BLaER1 treated with 17β-estradiol and CSF1 and Interleukin-3, amounts not matched to agents 10 nM and 100 nM (cell line): ENCODE measurements around the gene HNRNPAB.

ENCODE experiments used
- H3K27ac ChIP-seq, 11 experiments: shearing (Covaris generic); formaldehyde crosslinking; 2 replicates each; pipeline ENCODE4 v1.8.1; 2022
- H3K27me3 ChIP-seq, 11 experiments: shearing (Covaris generic); formaldehyde crosslinking; 2 replicates each; pipeline ENCODE4 v1.8.1; 2022
- H3K36me3 ChIP-seq, 11 experiments: shearing (Covaris generic); formaldehyde crosslinking; 2 replicates each; pipeline ENCODE4 v1.8.1; 2022
- H3K4me1 ChIP-seq, 10 experiments: shearing (Covaris generic); formaldehyde crosslinking; 2 replicates each; pipeline ENCODE4 v1.8.1; 2022
- H3K4me2 ChIP-seq, 11 experiments: shearing (Covaris generic); formaldehyde crosslinking; 2 replicates each; pipeline ENCODE4 v1.8.1; 2022
- H3K4me3 ChIP-seq, 10 experiments: shearing (Covaris generic); formaldehyde crosslinking; 2 replicates each; pipeline ENCODE4 v1.8.1; 2022
- H3K9ac ChIP-seq, 11 experiments: shearing (Covaris generic); formaldehyde crosslinking; 2 replicates each; pipeline ENCODE4 v1.8.1; 2022
- H3K9me3 ChIP-seq, 11 experiments: shearing (Covaris generic); formaldehyde crosslinking; replicated peaks in 1 of 11; 2 replicates each; pipeline ENCODE4 v1.8.1; 2022
- H4K20me1 ChIP-seq, 11 experiments: shearing (Covaris generic); formaldehyde crosslinking; 2 replicates each; pipeline ENCODE4 v1.8.1; 2022
- Cebpa-rat ChIP-seq, 11 experiments: shearing (Covaris generic); IDR thresholded peaks; 2 replicates each; pipeline ENCODE4 v1.8.1; 2022

HNRNPAB gene

DNA sequence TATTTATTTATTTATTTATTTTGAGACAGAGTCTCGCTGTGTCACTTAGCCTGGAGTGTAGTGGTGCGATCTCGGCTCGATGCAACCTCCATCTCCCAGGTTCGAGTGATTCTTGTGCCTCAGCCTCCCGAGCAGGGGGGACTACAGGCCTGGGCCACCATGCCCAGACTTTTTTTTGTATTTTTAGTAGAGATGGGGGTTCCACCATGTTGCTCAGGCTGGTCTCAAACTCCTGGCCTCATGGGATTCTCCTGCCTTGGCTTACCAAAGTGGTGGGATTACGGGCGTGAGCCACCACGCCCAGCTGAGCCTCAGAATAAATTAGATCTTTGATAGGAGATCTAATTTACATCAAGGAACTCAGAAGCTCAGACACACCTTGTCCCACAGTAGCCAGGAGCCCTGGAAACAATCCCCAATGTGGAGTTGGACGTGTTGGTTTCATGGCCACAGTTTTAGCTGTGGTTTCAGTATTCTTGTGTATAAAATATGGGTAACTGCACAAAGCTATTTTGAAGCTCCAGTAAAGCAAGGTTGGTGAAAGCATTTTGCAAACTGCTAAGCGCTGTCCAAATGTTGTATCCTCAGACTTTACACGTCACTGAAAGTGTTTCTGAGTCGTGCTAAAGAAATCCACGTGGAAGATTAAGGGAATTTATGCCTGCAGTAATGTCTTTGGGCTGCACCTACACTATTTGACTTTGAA is 3.0 kb upstream of the HNRNPAB start:
- peak overlapping the region in 3 of 11 experiments; percentile 6 to 36 (median 16); a peak in 2 of 22 replicates for H3K27ac ChIP-seq
- peaks cover 6 to 40% (median 24%) of the 10 kb centered on the region in 10 experiments for H3K4me1 ChIP-seq
- H3K9me3 ChIP-seq: no peaks in the 10 kb centered on the region; a peak in 4 of 22 replicates
- H4K20me1 ChIP-seq: peaks cover 12 to 20% (median 18%) of the 10 kb centered on the region in 11 experiments
- H3K4me2 ChIP-seq: peak overlapping the region in 9 of 11 experiments; percentile 26 to 82 (median 54); a peak in 12 of 22 replicates
- no peak overlapping the region for H3K4me3 ChIP-seq
- no peak for TF ChIP-seq Cebpa-rat (IDR thresholded peaks at IDR 0.05)
- 0 out of 22 replicates have a peak overlapping the region, but pooled peaks of 1 of the 11 experiments have one; percentile 5 for H3K9ac ChIP-seq
- no peaks in the 10 kb centered on the region for H3K27me3 ChIP-seq
- peaks cover 4 to 16% (median 13%) of the 10 kb centered on the region in 11 experiments for H3K36me3 ChIP-seq

DNA sequence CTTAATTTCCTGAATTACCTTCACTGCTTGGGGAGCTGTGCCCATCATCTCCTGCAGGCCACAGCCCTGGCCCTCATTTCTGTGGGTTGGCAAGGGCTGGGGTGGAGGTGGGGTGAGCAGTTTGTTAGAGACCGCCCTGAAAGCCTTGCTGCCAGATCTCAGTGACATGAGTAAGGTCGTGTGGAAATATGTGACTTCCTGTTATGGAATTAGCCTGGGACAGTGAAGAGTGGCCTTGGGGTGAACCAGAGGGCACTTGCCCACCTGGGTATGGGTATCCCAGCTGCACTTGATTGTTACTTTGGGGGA is 2.5 kb upstream of the HNRNPAB start:
- peaks cover 11 to 45% (median 29%) of the 10 kb centered on the region in 10 experiments for H3K4me1 ChIP-seq
- H3K36me3 ChIP-seq: peaks cover 9 to 21% (median 18%) of the 10 kb centered on the region in 11 experiments
- TF ChIP-seq Cebpa-rat (IDR thresholded peaks at IDR 0.05): no peak
- no peak overlapping the region for H3K4me3 ChIP-seq
- H3K9ac ChIP-seq: peak overlapping the region in 2 of 11 experiments; percentile 5 to 37; a peak in 1 of 22 replicates
- peak overlapping the region in 3 of 11 experiments; percentile 6 to 40 (median 40); a peak in 3 of 22 replicates for H3K27ac ChIP-seq
- H4K20me1 ChIP-seq: peaks cover 17 to 25% (median 23%) of the 10 kb centered on the region in 11 experiments
- no peaks in the 10 kb centered on the region; a peak in 4 of 22 replicates for H3K9me3 ChIP-seq
- H3K27me3 ChIP-seq: no peaks in the 10 kb centered on the region
- peak overlapping the region in 10 of 11 experiments; percentile 19 to 82 (median 50); a peak in 14 of 22 replicates for H3K4me2 ChIP-seq

DNA sequence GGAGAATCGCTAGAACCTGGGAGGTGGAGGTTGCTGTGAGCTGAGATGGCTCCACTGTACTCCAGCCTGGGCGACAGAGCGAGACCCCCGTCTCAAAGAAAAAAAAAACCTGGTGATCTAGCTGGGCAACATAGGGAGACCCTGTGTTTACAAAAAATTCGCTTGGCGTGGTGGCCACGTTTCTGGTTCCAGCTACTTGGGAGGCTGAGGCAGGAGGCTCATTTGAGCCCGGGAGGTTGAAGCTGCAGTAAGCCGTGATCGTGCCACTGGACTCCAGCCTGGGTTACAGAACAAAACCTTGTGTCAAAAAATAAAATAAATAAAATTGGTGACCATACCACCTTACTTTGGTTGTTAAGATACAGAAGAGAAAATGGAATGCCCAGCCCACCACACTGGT is 1.8 kb upstream of the HNRNPAB start:
- H3K36me3 ChIP-seq: peaks cover 15 to 27% (median 24%) of the 10 kb centered on the region in 11 experiments

DNA sequence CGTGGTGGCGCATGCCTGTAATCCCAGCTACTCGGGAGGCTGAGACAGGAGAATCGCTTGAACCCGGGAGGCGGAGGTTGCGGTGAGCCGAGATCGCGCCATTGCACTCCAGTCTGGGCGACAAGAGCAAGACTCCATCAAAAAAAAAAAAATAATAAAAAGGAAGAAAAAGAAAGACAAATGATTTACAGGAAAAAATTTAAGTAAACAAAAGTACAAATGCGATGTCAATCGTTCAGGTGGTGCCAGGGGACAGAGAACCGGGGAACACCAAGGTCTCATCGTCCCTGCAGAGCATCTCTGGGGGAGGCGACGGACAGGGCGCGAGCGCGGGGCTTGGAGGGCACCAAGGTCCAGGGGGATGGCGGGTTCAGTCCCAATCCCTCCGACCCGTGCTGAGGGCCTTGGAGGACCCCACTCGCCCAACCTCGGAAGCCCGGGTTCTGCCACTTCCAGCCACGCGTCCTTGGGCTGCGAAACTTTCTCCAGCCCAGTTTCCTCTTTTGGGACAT is 607 bp upstream of the HNRNPAB start:
- no peak for TF ChIP-seq Cebpa-rat (IDR thresholded peaks at IDR 0.05)
- H3K9me3 ChIP-seq: no peaks in the 10 kb centered on the region; a peak in 4 of 22 replicates
- peak overlapping the region; percentile 95 to 100 (median 100); a peak in 21 of 22 replicates for H3K9ac ChIP-seq
- H3K4me3 ChIP-seq: peak overlapping the region; percentile 93 to 100 (median 99)
- no peaks in the 10 kb centered on the region for H3K27me3 ChIP-seq
- H3K27ac ChIP-seq: peak overlapping the region in 10 of 11 experiments; percentile 93 to 99 (median 98); a peak in 20 of 22 replicates
- peak overlapping the region; percentile 78 to 98 (median 90) for H3K4me2 ChIP-seq
- H3K4me1 ChIP-seq: peaks cover 25 to 57% (median 46%) of the 10 kb centered on the region in 10 experiments
- peaks cover 27 to 39% (median 36%) of the 10 kb centered on the region in 11 experiments for H3K36me3 ChIP-seq
- H4K20me1 ChIP-seq: peaks cover 36 to 43% (median 42%) of the 10 kb centered on the region in 11 experiments

More for the DNA sequence above, 1.8 kb upstream of the HNRNPAB start:
- Histone ChIP-seq H3K9ac (peak overlapping the region in 1 of 11 experiments; percentile 37; a peak in 1 of 22 replicates), H3K9me3 (no peaks in the 10 kb centered on the region; a peak in 4 of 22 replicates), H3K4me1 (peaks cover 18 to 51% (median 35%) of the 10 kb centered on the region in 10 experiments), H3K27ac (peak overlapping the region in 3 of 11 experiments; percentile 20 to 40 (median 40); a peak in 4 of 22 replicates), H3K4me3 (no peak overlapping the region), H3K27me3 (no peaks in the 10 kb centered on the region), H4K20me1 (peaks cover 24 to 31% (median 30%) of the 10 kb centered on the region in 11 experiments), H3K4me2 (peak overlapping the region in 6 of 11 experiments; percentile 43 to 82 (median 64); a peak in 11 of 22 replicates)
- no peak for TF ChIP-seq Cebpa-rat (IDR thresholded peaks at IDR 0.05)

- no peak for TF ChIP-seq Cebpa-rat (IDR thresholded peaks at IDR 0.05)
- peak overlapping the region; percentile 84 to 98 (median 95) for H3K4me2 ChIP-seq
- peaks cover 41 to 53% (median 50%) of the 10 kb centered on the region in 11 experiments for H3K36me3 ChIP-seq
- peaks cover 25 to 61% (median 46%) of the 10 kb centered on the region in 10 experiments for H3K4me1 ChIP-seq
- no peaks in the 10 kb centered on the region for H3K27me3 ChIP-seq
- no peaks in the 10 kb centered on the region; a peak in 4 of 22 replicates for H3K9me3 ChIP-seq
- peak overlapping the region; percentile 95 to 100 (median 100) for H3K9ac ChIP-seq
- peak overlapping the region; percentile 92 to 99 (median 97) for H3K27ac ChIP-seq
- peaks cover 50 to 57% (median 56%) of the 10 kb centered on the region in 11 experiments for H4K20me1 ChIP-seq
- peak overlapping the region; percentile 93 to 100 (median 99) for H3K4me3 ChIP-seq
Measured at GRCh38 chr5:178204935-178205748, 809 bp downstream of the HNRNPAB start.

DNA sequence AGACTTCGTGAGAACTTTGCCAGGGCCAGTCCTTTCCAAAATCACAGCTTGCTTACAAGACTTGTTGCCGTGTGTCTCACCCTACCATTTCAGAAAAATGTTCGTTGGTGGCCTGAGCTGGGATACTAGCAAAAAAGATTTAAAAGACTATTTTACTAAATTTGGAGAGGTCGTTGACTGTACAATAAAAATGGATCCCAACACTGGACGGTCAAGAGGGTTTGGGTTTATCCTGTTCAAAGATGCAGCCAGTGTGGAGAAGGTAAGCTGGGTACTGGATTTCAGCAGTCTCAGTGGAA is 1.4 kb downstream of the HNRNPAB start:
- H3K27me3 ChIP-seq: no peaks in the 10 kb centered on the region
- H3K36me3 ChIP-seq: peaks cover 47 to 59% (median 56%) of the 10 kb centered on the region in 11 experiments
- H3K4me2 ChIP-seq: peak overlapping the region; percentile 84 to 98 (median 95)
- peaks cover 55 to 63% (median 62%) of the 10 kb centered on the region in 11 experiments for H4K20me1 ChIP-seq
- peak overlapping the region; percentile 93 to 100 (median 99) for H3K4me3 ChIP-seq
- TF ChIP-seq Cebpa-rat (IDR thresholded peaks at IDR 0.05): no peak
- H3K4me1 ChIP-seq: peaks cover 25 to 62% (median 44%) of the 10 kb centered on the region in 10 experiments
- peak overlapping the region; percentile 92 to 99 (median 97); a peak in 21 of 22 replicates for H3K27ac ChIP-seq
- peak overlapping the region; percentile 95 to 100 (median 100) for H3K9ac ChIP-seq
- no peaks in the 10 kb centered on the region; a peak in 4 of 22 replicates for H3K9me3 ChIP-seq

GRCh38 chr5:178206166-178207101 is 2.1 kb downstream of the HNRNPAB start:
- H4K20me1 ChIP-seq: peaks cover 63 to 70% (median 69%) of the 10 kb centered on the region in 11 experiments
- peak overlapping the region; percentile 95 to 100 (median 100) for H3K9ac ChIP-seq
- no peak for TF ChIP-seq Cebpa-rat (IDR thresholded peaks at IDR 0.05)
- H3K4me3 ChIP-seq: peak overlapping the region; percentile 93 to 100 (median 99)
- H3K9me3 ChIP-seq: no peaks in the 10 kb centered on the region; a peak in 4 of 22 replicates
- no peaks in the 10 kb centered on the region for H3K27me3 ChIP-seq
- peak overlapping the region; percentile 84 to 98 (median 95) for H3K4me2 ChIP-seq
- H3K27ac ChIP-seq: peak overlapping the region in 10 of 11 experiments; percentile 1 to 99 (median 95); a peak in 9 of 22 replicates
- H3K4me1 ChIP-seq: peaks cover 25 to 59% (median 42%) of the 10 kb centered on the region in 10 experiments
- peaks cover 54 to 66% (median 63%) of the 10 kb centered on the region in 11 experiments for H3K36me3 ChIP-seq
